ENCODE data around the gene CCBE1.

CCBE1 gene

GRCh38 chr18:59481436-59481835, 215.8 kb downstream of the CCBE1 start:
- DNase-seq, result no peak

- DNase-seq, result no peak
Measured at GRCh38 chr18:59479776-59480175, 217.4 kb downstream of the CCBE1 start.

- no peak for DNase-seq
Measured at GRCh38 chr18:59478591-59478990, 218.6 kb downstream of the CCBE1 start.

- no peak for DNase-seq
Measured at GRCh38 chr18:59477849-59478248, 219.4 kb downstream of the CCBE1 start.

- DNase-seq, result no peak
Measured at GRCh38 chr18:59470561-59471121, 226.6 kb downstream of the CCBE1 start.

- DNase-seq, result no peak
Measured at GRCh38 chr18:59469463-59470180, 227.6 kb downstream of the CCBE1 start.

GRCh38 chr18:59468821-59469220, 228.4 kb downstream of the CCBE1 start:
- no peak for DNase-seq

GRCh38 chr18:59467497-59467896, 229.7 kb downstream of the CCBE1 start:
- DNase-seq, result no peak

GRCh38 chr18:59466980-59467379, 230.2 kb downstream of the CCBE1 start:
- DNase-seq, result no peak

GRCh38 chr18:59464486-59464885, 232.7 kb downstream of the CCBE1 start:
- DNase-seq, result no peak

GRCh38 chr18:59461171-59461570, 236.1 kb downstream of the CCBE1 start:
- DNase-seq, result no peak

- DNase-seq, result no peak
Measured at GRCh38 chr18:59460072-59460420, 237.2 kb downstream of the CCBE1 start.

- DNase-seq, result no peak
Measured at GRCh38 chr18:59459369-59460071, 237.7 kb downstream of the CCBE1 start.

GRCh38 chr18:59458575-59458974, 238.6 kb downstream of the CCBE1 start:
- no peak for DNase-seq

- no peak for DNase-seq
Measured at GRCh38 chr18:59456657-59457056, 240.6 kb downstream of the CCBE1 start.

GRCh38 chr18:59455728-59456276, 241.4 kb downstream of the CCBE1 start:
- no peak for DNase-seq

- no peak for DNase-seq
Measured at GRCh38 chr18:59454909-59455727, 242.1 kb downstream of the CCBE1 start.

GRCh38 chr18:59453468-59453961, 243.7 kb downstream of the CCBE1 start:
- DNase-seq, result no peak

- no peak for DNase-seq
Measured at GRCh38 chr18:59451963-59452362, 245.3 kb downstream of the CCBE1 start.

- no peak for DNase-seq
Measured at GRCh38 chr18:59451073-59451472, 246.2 kb downstream of the CCBE1 start.

GRCh38 chr18:59448546-59448945, 248.7 kb downstream of the CCBE1 start:
- no peak for DNase-seq

GRCh38 chr18:59446012-59446411, 251.2 kb downstream of the CCBE1 start:
- DNase-seq, result no peak

Measured in T1000 (cell line).